Measurements from ENCODE around the gene FIG4. TPM values are rescaled to one million over a fixed set of nuclear protein-coding genes. Genes with fewer than 3 reads are reported as not detected.
"Not testable (repeated sequence)": the region's sequence is repeated elsewhere in the genome, so short reads cannot be mapped to it uniquely, and the experiment has no call there.

Gene FIG4
- polyA plus RNA-seq, 3 donors = 4.5 to 7.0 (median 7.0) TPM

- 51 to 94% (median 92%) methylated on average over 3 of the region's 3 CpGs for WGBS, 3 donors
- no peak overlapping the region for H3K27ac ChIP-seq (ENCODE audit: low read depth, low read length)
Observed at GRCh38 chr6:109739686-109740085, 48.6 kb downstream of the FIG4 start.

GRCh38 chr6:109740787-109741186 is 49.7 kb downstream of the FIG4 start:
- WGBS, 3 donors = 52 to 81% (median 74%) methylated on average over 7 of the region's 7 CpGs
- no peak overlapping the region for H3K27ac ChIP-seq (ENCODE audit: low read depth, low read length)

GRCh38 chr6:109743739-109744138 is 52.6 kb downstream of the FIG4 start:
- 57 to 76% (median 58%) methylated on average over 2 of the region's 2 CpGs for WGBS, 3 donors
- H3K27ac ChIP-seq (ENCODE audit: low read depth, low read length) = no peak overlapping the region

GRCh38 chr6:109744779-109745178 is 53.7 kb downstream of the FIG4 start:
- 92 to 98% (median 96%) methylated on average over 3 of the region's 3 CpGs for WGBS, 3 donors
- not testable (repeated sequence) for H3K27ac ChIP-seq (ENCODE audit: low read depth, low read length)

- WGBS, 3 donors = 85 to 89% (median 86%) methylated on average over 2 of the region's 2 CpGs
- no peak overlapping the region for H3K27ac ChIP-seq (ENCODE audit: low read depth, low read length)
Observed at GRCh38 chr6:109747221-109747620, 56.1 kb downstream of the FIG4 start.

GRCh38 chr6:109759098-109759955 is 68.2 kb downstream of the FIG4 start:
- 96 to 98% (median 97%) methylated on average over 3 of the region's 3 CpGs for WGBS, 3 donors

GRCh38 chr6:109760208-109760607 is 69.1 kb downstream of the FIG4 start:
- WGBS, 3 donors = 21 to 49% (median 44%) methylated on average over 2 of the region's 2 CpGs
- no peak overlapping the region for H3K27ac ChIP-seq (ENCODE audit: low read depth, low read length)

More at GRCh38 chr6:109759098-109759955, 68.2 kb downstream of the FIG4 start:
- no peak overlapping the region for H3K27ac ChIP-seq (ENCODE audit: low read depth, low read length)

- 91 to 98% (median 95%) methylated on average over 2 of the region's 2 CpGs for WGBS, 3 donors
- no peak overlapping the region for H3K27ac ChIP-seq (ENCODE audit: low read depth, low read length)
Observed at GRCh38 chr6:109762166-109762565, 71.1 kb downstream of the FIG4 start.

- WGBS, 3 donors = 0 to 97% (median 57%) methylated on average over 1 of the region's 1 CpG
- no peak overlapping the region for H3K27ac ChIP-seq (ENCODE audit: low read depth, low read length)
Observed at GRCh38 chr6:109762769-109763441, 71.8 kb downstream of the FIG4 start.

- 81 to 98% (median 94%) methylated on average over 3 of the region's 3 CpGs for WGBS, 3 donors
Observed at GRCh38 chr6:109766167-109766566, 75.1 kb downstream of the FIG4 start.

GRCh38 chr6:109767961-109768360 is 76.9 kb downstream of the FIG4 start:
- WGBS, 3 donors = 87 to 98% (median 90%) methylated on average over 3 of the region's 3 CpGs
- no peak overlapping the region for H3K27ac ChIP-seq (ENCODE audit: low read depth, low read length)

More at GRCh38 chr6:109766167-109766566, 75.1 kb downstream of the FIG4 start:
- no peak overlapping the region for H3K27ac ChIP-seq (ENCODE audit: low read depth, low read length)

- WGBS, 3 donors = 79 to 89% (median 86%) methylated on average over 5 of the region's 5 CpGs
- no peak overlapping the region for H3K27ac ChIP-seq (ENCODE audit: low read depth, low read length)
Observed at GRCh38 chr6:109768485-109768884, 77.4 kb downstream of the FIG4 start.

- no peak overlapping the region for H3K27ac ChIP-seq (ENCODE audit: low read depth, low read length)
- WGBS, 3 donors = 84 to 96% (median 90%) methylated on average over 3 of the region's 3 CpGs
Observed at GRCh38 chr6:109769213-109769612, 78.1 kb downstream of the FIG4 start.

- 89 to 96% (median 90%) methylated on average over 2 of the region's 2 CpGs for WGBS, 3 donors
- no peak overlapping the region for H3K27ac ChIP-seq (ENCODE audit: low read depth, low read length)
Observed at GRCh38 chr6:109770047-109770446, 79.0 kb downstream of the FIG4 start.

GRCh38 chr6:109770779-109771178 is 79.7 kb downstream of the FIG4 start:
- H3K27ac ChIP-seq (ENCODE audit: low read depth, low read length) = no peak overlapping the region
- WGBS, 3 donors = 62 to 77% (median 73%) methylated on average over 5 of the region's 5 CpGs

GRCh38 chr6:109771939-109772755 is 81.1 kb downstream of the FIG4 start:
- H3K27ac ChIP-seq (ENCODE audit: low read depth, low read length) = not testable (repeated sequence)
- WGBS, 3 donors = 70 to 97% (median 77%) methylated on average over 7 of the region's 7 CpGs

- WGBS, 3 donors = 49 to 69% (median 65%) methylated on average over 1 of the region's 1 CpG
- no peak overlapping the region for H3K27ac ChIP-seq (ENCODE audit: low read depth, low read length)
Observed at GRCh38 chr6:109772883-109773431, 81.9 kb downstream of the FIG4 start.

- H3K27ac ChIP-seq (ENCODE audit: low read depth, low read length) = no peak overlapping the region
- 75 to 93% (median 91%) methylated on average over 1 of the region's 1 CpG for WGBS, 3 donors
Observed at GRCh38 chr6:109781001-109781400, 89.9 kb downstream of the FIG4 start.
